NB4 (cell line): ENCODE data around the gene CNKSR1.

Experiments
- DNase-seq: peaks from one replicate; pipeline ENCODE4 v3.0.0; 2010; ENCODE audit warnings: low read depth
- H3K4me3 ChIP-seq: one replicate; pipeline ENCODE4 v1.5.1; 2011; ENCODE audit warnings: mild to moderate bottlenecking, low read depth, low read length, moderate library complexity
- CTCF ChIP-seq: IDR thresholded peaks from one replicate; pipeline ENCODE4 v1.5.1; 2012; ENCODE audit warnings: low read depth, low read length
- MAX ChIP-seq: IDR thresholded peaks from 2 replicates; pipeline ENCODE4 v1.6.1; 2011; ENCODE audit warnings: low read depth, low read length
- MYC ChIP-seq: IDR thresholded peaks from 2 replicates; pipeline ENCODE4 v1.6.1; 2011; ENCODE audit warnings: low read depth, low read length
- POLR2A ChIP-seq: IDR thresholded peaks from 2 replicates; pipeline ENCODE4 v1.6.1; 2011; ENCODE audit warnings: mild to moderate bottlenecking; ENCODE audit not compliant: insufficient read length; ENCODE audit errors: extremely low read depth

Gene CNKSR1

GRCh38 chr1:26153966-26154532, 23.2 kb upstream of the CNKSR1 start:
- H3K4me3 ChIP-seq = no peak overlapping the region
- no peak for DNase-seq
- TF ChIP-seq CTCF = no peak
- no peak for TF ChIP-seq MYC
- TF ChIP-seq MAX = no peak
- no peak for TF ChIP-seq POLR2A

- TF ChIP-seq MYC (no peak), MAX (no peak), CTCF (no peak), POLR2A (no peak)
- no peak overlapping the region for H3K4me3 ChIP-seq
- no peak for DNase-seq
These were observed 22.5 kb upstream of the CNKSR1 start for GRCh38 chr1:26154750-26155149.

- DNase-seq = no peak
- no peak overlapping the region for H3K4me3 ChIP-seq
These were observed 21.7 kb upstream of the CNKSR1 start for GRCh38 chr1:26155370-26156284.

GRCh38 chr1:26156285-26157038, 20.8 kb upstream of the CNKSR1 start:
- DNase-seq = no peak

More at GRCh38 chr1:26155370-26156284, 21.7 kb upstream of the CNKSR1 start:
- no peak for TF ChIP-seq MYC
- no peak for TF ChIP-seq CTCF
- TF ChIP-seq POLR2A = no peak
- no peak for TF ChIP-seq MAX

More at GRCh38 chr1:26156285-26157038, 20.8 kb upstream of the CNKSR1 start:
- TF ChIP-seq CTCF (no peak), POLR2A (no peak), MAX (no peak), MYC (no peak)
- no peak overlapping the region for H3K4me3 ChIP-seq
